Dedifferentiated amniotic fluid mesenchymal stem cell (primary cell): Measurements from ENCODE around the gene ZNF672.

Source experiments
- DNase-seq: peaks from one replicate; pipeline ENCODE4 v3.0.0-alpha.2; 2016; ENCODE audit errors: extremely low spot score

The ZNF672 gene

GRCh38 chr1:248837045-248837780 lies 811 bp upstream of the ZNF672 start:
- no peak for DNase-seq

GRCh38 chr1:248838357-248839167 lies 538 bp downstream of the ZNF672 start:
- peak; percentile 78 for DNase-seq

DNA sequence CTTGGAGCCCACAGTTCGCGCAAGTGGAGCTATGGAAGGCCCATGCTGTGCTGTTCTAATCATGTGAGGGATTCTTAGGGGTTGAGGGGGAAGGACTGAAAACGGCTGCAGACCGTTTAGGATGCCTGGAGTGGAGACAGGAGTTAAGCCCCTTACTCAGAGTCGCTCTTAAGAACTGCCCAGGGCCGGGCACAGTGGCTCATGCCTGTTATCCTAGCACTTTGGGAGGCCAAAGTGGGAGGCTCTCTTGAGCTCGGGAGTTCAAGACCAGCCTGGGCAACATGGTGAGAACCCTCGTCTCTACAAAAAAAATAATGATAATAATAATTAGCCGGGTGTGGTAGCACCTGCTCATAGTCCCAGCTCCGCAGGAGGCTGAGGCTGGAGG lies 1.1 kb downstream of the ZNF672 start:
- no peak for DNase-seq

- DNase-seq: no peak
Measured at GRCh38 chr1:248840946-248841345, 2.9 kb downstream of the ZNF672 start.

DNA sequence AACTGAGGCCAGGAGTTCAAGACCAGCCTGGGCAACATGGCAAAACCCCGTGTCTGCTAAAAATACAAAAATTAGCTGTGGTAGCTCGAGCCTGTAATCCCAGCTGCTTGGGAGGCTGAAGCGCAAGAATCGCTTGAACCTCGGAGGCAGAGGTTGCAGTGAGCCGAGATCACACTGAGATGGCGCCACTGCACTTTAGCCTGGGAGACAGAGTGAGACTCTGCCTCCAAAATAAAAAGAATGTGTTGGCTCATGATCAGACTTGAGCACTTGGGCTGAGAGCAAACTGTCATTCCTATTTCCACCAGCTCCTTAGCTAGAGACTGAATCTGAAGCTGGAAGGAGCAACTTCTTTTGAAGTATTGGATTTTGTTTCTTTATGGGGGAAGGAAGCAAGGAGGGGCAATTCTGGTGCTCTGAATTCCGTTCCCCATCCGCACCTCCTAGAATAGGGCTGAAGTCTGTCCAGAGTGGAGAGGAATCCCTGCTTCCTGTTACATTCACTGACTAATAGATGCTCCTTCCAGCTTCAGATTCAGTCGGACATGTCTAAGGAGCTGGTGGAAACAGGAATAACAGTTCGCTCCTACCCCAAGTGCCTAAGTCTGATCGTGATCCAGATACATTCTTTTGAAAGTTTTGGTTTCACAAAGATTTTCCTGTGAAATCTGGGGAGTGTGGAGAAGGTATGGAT lies 3.8 kb downstream of the ZNF672 start:
- peak; percentile 30 for DNase-seq

- no peak for DNase-seq
Measured at GRCh38 chr1:248842781-248843331, 4.8 kb downstream of the ZNF672 start.

DNA sequence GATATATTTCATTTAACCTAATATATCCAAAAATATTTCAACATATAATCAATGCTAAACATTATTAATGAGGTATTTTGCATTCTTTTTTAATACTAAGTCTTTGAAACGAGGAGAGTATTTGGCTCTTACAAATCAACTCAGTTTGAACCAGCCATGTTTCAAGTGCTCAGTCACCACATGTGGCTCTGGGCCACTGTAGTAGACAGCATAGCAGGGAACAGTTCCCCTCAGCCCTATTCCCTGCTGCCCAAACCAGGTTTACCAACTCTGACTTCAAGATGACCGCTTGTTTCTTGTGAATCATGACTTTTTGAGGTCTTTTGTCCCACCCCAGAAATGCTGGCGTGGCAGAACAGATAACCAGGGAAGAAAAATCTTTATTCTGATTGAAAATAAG lies 5.7 kb downstream of the ZNF672 start:
- no peak for DNase-seq

GRCh38 chr1:248844526-248844925 lies 6.5 kb downstream of the ZNF672 start:
- no peak for DNase-seq

DNA sequence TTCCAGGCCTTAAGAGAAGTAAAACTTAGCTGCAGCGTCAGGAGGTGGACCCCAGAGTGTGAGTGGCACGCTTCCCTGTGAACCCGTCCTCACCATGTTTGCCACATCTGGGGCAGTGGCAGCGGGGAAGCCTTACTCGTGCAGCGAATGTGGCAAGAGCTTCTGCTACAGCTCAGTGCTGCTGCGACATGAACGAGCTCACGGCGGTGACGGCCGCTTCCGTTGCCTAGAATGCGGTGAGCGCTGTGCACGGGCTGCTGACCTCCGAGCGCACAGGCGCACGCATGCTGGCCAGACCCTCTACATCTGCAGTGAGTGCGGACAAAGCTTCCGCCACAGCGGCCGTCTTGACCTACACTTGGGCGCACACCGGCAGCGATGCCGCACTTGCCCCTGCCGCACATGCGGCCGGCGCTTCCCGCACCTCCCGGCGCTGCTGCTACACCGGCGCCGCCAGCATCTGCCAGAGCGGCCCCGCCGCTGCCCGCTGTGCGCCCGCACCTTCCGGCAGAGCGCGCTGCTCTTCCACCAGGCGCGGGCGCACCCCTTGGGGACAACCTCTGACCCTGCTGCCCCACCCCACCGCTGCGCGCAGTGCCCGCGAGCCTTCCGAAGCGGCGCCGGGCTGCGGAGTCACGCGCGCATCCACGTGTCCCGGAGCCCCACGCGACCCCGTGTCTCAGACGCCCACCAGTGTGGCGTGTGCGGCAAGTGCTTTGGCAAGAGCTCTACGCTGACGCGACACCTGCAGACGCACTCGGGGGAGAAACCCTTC lies 9.3 kb downstream of the ZNF672 start:
- no peak for DNase-seq

DNA sequence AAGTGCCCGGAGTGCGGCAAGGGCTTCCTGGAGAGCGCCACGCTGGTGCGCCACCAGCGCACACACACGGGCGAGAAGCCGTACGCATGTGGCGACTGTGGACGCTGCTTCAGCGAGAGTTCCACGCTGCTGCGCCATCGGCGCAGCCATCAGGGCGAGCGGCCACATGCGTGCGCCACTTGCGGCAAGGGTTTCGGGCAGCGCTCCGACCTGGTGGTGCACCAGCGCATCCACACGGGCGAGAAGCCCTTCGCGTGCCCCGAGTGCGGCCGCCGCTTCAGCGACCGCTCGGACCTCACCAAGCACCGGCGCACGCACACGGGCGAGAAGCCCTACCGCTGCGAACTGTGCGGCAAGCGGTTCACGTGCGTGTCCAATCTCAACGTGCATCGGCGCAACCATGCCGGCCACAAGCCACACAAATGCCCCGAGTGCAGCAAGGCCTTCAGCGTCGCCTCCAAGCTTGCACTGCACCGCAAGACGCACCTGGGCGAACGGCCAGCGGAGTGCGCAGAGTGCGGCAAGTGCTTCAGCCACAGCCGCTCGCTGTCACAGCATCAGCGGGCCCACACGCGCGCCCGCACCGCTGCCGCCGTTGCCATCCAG lies 10.0 kb downstream of the ZNF672 start:
- no peak for DNase-seq

DNA sequence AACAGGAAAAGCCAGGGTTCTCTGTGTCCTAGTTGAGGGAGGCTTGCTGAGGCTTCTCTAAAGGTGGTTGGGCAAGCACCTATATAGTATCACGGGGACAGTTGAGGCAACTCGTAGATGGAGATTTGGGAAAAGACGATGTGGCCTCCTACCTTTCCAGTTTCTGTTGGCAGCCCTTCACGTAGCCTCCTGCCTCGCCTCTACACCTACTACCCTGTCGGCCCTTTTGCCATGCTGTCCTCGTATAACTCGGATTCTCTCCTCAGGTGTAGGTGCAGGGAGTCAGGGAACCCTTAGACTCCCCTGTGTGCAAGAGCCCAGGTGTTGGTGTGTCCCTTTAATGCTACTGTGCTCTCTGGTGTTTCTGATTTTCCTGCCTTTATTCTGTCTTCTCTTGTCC lies 10.6 kb downstream of the ZNF672 start:
- no peak for DNase-seq

DNA sequence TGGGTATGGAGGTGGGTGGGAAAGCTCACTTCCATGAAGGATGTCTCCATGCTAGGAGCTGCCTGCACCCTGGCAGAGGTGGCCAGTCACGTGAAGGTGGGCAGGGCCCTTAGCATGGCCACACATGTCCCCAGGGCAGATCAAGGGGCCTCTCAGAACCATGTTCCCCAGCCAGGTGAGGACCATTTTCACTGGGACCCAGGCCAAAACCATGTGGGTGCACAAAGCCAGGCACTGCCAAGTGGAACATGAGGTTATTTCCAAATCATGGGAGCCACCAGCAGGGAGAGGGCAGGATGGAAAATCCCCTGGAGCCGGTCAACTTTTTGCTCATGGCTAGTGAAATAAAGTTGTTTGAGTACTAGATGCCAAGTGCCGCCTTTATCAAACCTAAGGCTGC lies 11.1 kb downstream of the ZNF672 start:
- no peak for DNase-seq

- no peak for DNase-seq
Measured at GRCh38 chr1:248849637-248850036, 11.6 kb downstream of the ZNF672 start.

- DNase-seq: no peak
Measured at GRCh38 chr1:248850124-248850523, 12.1 kb downstream of the ZNF672 start.

- no peak for DNase-seq
Measured at GRCh38 chr1:248850536-248851251, 12.7 kb downstream of the ZNF672 start.

- no peak for DNase-seq
Measured at GRCh38 chr1:248851390-248851789, 13.4 kb downstream of the ZNF672 start.

GRCh38 chr1:248852481-248853405 lies 14.7 kb downstream of the ZNF672 start:
- DNase-seq: no peak

DNA sequence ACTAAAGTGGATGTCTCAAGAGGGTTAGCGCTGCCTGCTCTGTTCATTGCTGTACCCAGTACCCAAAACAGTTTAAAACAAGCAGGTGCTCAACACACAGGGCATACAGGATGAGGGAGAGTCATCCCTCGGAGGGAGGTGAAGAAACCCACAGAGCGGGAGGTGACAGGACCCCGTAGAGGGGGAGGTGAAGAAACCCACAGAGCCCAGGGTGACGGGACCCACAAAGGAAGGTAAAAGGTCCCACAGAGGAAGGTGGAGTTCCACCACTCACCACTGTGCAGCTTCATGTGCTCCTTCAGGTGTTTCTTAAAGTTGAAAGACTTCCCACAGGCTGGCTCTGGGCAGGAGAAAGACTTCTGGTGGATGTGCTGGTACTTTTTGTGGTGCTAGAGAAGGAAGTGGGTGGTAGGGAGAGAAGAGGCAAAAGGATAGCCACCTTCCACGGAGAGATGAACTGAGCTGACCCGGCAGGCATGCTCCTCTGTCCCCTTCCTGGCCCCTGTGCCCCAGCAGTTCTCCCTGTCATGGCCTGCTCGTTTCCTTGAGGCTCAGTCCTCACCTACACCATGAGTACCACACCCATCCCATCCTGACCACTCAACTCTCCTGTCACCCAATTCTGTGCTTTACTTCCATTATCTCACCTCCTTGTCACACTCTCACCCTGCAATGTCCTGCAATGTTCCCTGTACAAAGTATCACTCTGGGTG lies 15.8 kb downstream of the ZNF672 start:
- DNase-seq: no peak

GRCh38 chr1:248855580-248855979 lies 17.6 kb downstream of the ZNF672 start:
- no peak for DNase-seq
